ENCODE data around the gene ARFGEF3. TPM values are rescaled to one million over a fixed set of nuclear protein-coding genes. Genes with fewer than 3 reads are reported as not detected.

Gene ARFGEF3
- total RNA-seq, 1 donor, result under 0.01 TPM

DNA sequence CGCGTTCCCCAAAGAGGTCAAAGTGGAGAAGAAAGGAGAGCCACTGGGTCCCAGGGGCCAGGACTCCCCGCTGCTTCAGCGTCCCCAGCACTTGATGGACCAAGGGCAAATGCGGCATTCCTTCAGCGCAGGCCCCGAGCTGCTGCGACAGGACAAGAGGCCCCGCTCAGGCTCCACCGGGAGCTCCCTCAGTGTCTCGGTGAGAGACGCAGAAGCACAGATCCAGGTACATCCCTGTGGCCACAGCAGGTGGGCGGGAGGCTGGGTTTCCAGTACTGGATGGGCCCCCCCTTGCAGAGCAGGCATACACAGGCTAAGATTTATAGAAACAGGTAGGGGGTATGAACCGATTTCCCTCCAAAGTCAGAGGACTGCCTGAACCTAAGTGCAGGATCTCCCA is 173.2 kb downstream of the ARFGEF3 start:
- TF ChIP-seq, protein P1, sequence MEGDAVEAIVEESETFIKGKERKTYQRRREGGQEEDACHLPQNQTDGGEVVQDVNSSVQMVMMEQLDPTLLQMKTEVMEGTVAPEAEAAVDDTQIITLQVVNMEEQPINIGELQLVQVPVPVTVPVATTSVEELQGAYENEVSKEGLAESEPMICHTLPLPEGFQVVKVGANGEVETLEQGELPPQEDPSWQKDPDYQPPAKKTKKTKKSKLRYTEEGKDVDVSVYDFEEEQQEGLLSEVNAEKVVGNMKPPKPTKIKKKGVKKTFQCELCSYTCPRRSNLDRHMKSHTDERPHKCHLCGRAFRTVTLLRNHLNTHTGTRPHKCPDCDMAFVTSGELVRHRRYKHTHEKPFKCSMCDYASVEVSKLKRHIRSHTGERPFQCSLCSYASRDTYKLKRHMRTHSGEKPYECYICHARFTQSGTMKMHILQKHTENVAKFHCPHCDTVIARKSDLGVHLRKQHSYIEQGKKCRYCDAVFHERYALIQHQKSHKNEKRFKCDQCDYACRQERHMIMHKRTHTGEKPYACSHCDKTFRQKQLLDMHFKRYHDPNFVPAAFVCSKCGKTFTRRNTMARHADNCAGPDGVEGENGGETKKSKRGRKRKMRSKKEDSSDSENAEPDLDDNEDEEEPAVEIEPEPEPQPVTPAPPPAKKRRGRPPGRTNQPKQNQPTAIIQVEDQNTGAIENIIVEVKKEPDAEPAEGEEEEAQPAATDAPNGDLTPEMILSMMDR (IDR thresholded peaks at IDR 0.05; ENCODE audit: extremely low read depth, low read depth, low read length), result no peak
- H4K20me1 ChIP-seq (ENCODE audit: insufficient read depth, low read length), result no peaks in the 10 kb centered on the region
- H3K9me3 ChIP-seq (ENCODE audit: low read depth, low read length), result no peaks in the 10 kb centered on the region

DNA sequence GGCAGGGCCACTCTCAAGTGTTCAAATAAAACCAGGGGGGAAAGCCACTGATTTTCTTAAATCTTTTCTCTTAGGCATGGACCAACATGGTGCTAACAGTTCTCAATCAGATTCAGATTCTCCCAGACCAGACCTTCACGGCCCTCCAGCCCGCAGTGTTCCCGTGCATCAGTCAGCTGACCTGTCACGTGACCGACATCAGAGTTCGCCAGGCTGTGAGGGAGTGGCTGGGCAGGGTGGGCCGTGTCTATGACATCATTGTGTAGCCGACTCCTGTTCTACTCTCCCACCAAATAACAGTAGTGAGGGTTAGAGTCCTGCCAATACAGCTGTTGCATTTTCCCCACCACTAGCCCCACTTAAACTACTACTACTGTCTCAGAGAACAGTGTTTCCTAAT is 174.5 kb downstream of the ARFGEF3 start:
- Histone ChIP-seq H3K4me1 (ENCODE audit: insufficient read depth, low read length) (no peaks in the 10 kb centered on the region), H2AFZ (ENCODE audit: low read length) (no peak overlapping the region), H3K27ac (ENCODE audit: low read depth, low read length) (no peak overlapping the region), H3K27me3 (ENCODE audit: insufficient read depth, low read length) (peaks cover 2% of the 10 kb centered on the region), H3K4me2 (ENCODE audit: insufficient read depth, low read length) (no peak overlapping the region), H3K79me2 (ENCODE audit: insufficient read depth, low read length) (no peaks in the 10 kb centered on the region), H3K9me3 (ENCODE audit: low read depth, low read length) (no peaks in the 10 kb centered on the region), H3K36me3 (ENCODE audit: insufficient read depth, low read length) (no peaks in the 10 kb centered on the region), H3K4me3 (ENCODE audit: insufficient read depth, low read length) (no peak overlapping the region), H4K20me1 (ENCODE audit: insufficient read depth, low read length) (no peaks in the 10 kb centered on the region)
- TF ChIP-seq, protein P1 (IDR thresholded peaks at IDR 0.05; ENCODE audit: extremely low read depth, low read depth, low read length), result no peak
- DNase-seq (ENCODE audit: insufficient read length, low spot score, missing footprints), result no peak

More for the DNA sequence above, 173.2 kb downstream of the ARFGEF3 start:
- Histone ChIP-seq H3K36me3 (ENCODE audit: insufficient read depth, low read length) (no peaks in the 10 kb centered on the region), H3K4me2 (ENCODE audit: insufficient read depth, low read length) (no peak overlapping the region), H3K4me1 (ENCODE audit: insufficient read depth, low read length) (no peaks in the 10 kb centered on the region), H3K27me3 (ENCODE audit: insufficient read depth, low read length) (peaks cover 2% of the 10 kb centered on the region), H3K27ac (ENCODE audit: low read depth, low read length) (no peak overlapping the region), H3K4me3 (ENCODE audit: insufficient read depth, low read length) (no peak overlapping the region), H3K79me2 (ENCODE audit: insufficient read depth, low read length) (no peaks in the 10 kb centered on the region), H2AFZ (ENCODE audit: low read length) (no peak overlapping the region)
- no peak for DNase-seq (ENCODE audit: insufficient read length, low spot score, missing footprints)

DNA sequence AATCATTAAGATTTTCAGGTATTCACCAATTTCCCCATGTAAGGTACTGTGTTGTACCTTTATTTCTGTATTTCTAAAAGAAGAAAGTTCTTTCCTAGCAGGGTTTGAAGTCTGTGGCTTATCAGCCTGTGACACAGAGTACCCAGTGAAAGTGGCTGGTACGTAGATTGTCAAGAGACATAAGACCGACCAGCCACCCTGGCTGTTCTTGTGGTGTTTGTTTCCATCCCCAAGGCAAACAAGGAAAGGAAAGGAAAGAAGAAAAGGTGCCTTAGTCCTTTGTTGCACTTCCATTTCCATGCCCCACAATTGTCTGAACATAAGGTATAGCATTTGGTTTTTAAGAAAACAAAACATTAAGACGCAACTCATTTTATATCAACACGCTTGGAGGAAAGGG is 175.3 kb downstream of the ARFGEF3 start:
- Histone ChIP-seq H3K4me1 (ENCODE audit: insufficient read depth, low read length) (no peaks in the 10 kb centered on the region), H3K4me3 (ENCODE audit: insufficient read depth, low read length) (no peak overlapping the region), H3K4me2 (ENCODE audit: insufficient read depth, low read length) (no peak overlapping the region), H3K36me3 (ENCODE audit: insufficient read depth, low read length) (no peaks in the 10 kb centered on the region), H2AFZ (ENCODE audit: low read length) (no peak overlapping the region), H3K27me3 (ENCODE audit: insufficient read depth, low read length) (peaks cover 2% of the 10 kb centered on the region), H3K27ac (ENCODE audit: low read depth, low read length) (no peak overlapping the region), H4K20me1 (ENCODE audit: insufficient read depth, low read length) (no peaks in the 10 kb centered on the region), H3K79me2 (ENCODE audit: insufficient read depth, low read length) (no peaks in the 10 kb centered on the region), H3K9me3 (ENCODE audit: low read depth, low read length) (no peaks in the 10 kb centered on the region)
- DNase-seq (ENCODE audit: insufficient read length, low spot score, missing footprints), result no peak
- TF ChIP-seq, protein P1 (IDR thresholded peaks at IDR 0.05; ENCODE audit: extremely low read depth, low read depth, low read length), result no peak

DNA sequence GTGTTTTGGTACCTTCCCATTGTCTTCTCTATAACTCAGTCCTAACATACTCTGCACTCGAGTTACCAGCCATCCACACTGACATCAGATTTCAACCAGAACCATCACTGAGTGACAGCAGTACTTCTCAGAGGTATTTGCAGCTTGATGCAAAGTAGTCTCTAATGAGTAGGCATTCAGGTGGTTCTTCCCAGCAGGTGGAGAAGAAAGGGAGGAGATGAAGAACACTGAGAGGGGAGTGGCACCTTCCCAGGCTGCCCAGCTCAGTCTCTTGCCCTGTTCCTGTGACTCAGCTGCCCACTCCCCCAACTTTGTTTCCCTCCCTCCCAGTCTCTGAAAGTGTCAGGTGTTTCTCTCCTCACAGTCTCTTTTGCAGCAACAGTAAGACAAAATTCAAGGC is 177.3 kb downstream of the ARFGEF3 start:
- no peaks in the 10 kb centered on the region for H4K20me1 ChIP-seq (ENCODE audit: insufficient read depth, low read length)
- H3K27me3 ChIP-seq (ENCODE audit: insufficient read depth, low read length), result peaks cover 2% of the 10 kb centered on the region
- no peak for DNase-seq (ENCODE audit: insufficient read length, low spot score, missing footprints)
- no peaks in the 10 kb centered on the region for H3K4me1 ChIP-seq (ENCODE audit: insufficient read depth, low read length)
- no peak overlapping the region for H3K27ac ChIP-seq (ENCODE audit: low read depth, low read length)
- no peaks in the 10 kb centered on the region for H3K79me2 ChIP-seq (ENCODE audit: insufficient read depth, low read length)
- TF ChIP-seq, protein P1 (IDR thresholded peaks at IDR 0.05; ENCODE audit: extremely low read depth, low read depth, low read length), result no peak
- no peak overlapping the region for H3K4me3 ChIP-seq (ENCODE audit: insufficient read depth, low read length)
- H3K9me3 ChIP-seq (ENCODE audit: low read depth, low read length), result no peaks in the 10 kb centered on the region
- no peak overlapping the region for H2AFZ ChIP-seq (ENCODE audit: low read length)
- no peaks in the 10 kb centered on the region for H3K36me3 ChIP-seq (ENCODE audit: insufficient read depth, low read length)
- no peak overlapping the region for H3K4me2 ChIP-seq (ENCODE audit: insufficient read depth, low read length)
